GM21515 (cell line): ENCODE measurements around the gene CCDC71L.
A peak's percentile ranks its signal among the peaks of the same experiment; 100 is the strongest.
"Not testable (repeated sequence)": the region's sequence is repeated elsewhere in the genome, so short reads cannot be mapped to it uniquely, and the experiment has no call there.

Experiments
- ATAC-seq: cut with Tn5 transposase; IDR thresholded peaks from one replicate; pipeline ENCODE4 v1.9.1; 2021; ENCODE audit not compliant: unreplicated experiment

CCDC71L gene

DNA sequence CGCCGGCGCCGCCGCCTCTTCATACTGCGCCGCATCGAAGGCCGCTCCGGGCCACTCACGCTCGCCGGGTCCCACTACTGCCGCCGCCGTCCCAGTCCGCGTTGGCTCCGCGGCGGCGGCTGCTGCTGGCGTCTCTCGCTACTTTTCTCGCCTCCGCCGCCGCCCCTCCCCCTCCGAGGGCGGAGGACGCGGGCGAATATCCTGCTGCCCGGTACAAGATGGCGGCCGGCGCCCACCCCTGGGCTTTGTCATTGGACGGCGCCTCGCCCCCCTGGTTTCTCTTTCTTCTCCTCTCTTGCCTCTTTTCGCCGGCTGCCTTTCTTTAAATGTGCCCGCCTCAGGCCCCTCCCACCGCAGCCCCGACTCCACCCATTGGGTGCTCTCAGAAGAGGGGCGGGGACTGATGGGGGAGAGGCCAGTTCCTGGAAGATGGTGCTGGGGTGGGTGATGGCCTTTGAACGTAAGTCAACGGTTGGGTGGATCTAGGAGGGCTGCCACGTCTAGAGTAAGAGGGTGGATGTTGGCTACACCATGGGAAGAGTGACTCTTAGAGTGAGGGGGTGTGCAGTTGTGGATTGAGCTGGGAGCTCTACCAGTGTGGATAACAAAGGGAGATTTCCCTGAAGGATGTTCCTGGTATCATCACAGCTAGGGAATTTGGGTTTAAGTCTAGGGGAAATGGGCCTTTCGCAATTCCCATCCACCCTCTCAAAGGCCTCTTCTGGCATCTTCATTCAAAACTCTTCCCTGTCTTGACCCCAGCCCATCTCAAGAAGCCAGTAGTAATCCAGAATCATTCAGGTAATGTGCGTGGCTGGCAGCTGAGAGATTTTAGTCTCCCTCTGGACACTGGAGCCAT lies at the start of gene CCDC71L:
Gene CCDC71L (minus strand): TSS at position 297 of the 859 bp plus-strand sequence. CDS start 262 bp downstream, at position 35.
- ATAC-seq: peak; percentile 82

GRCh38 chr7:106709604-106710003 lies 48.6 kb upstream of the CCDC71L start:
- not testable (repeated sequence) for ATAC-seq

DNA sequence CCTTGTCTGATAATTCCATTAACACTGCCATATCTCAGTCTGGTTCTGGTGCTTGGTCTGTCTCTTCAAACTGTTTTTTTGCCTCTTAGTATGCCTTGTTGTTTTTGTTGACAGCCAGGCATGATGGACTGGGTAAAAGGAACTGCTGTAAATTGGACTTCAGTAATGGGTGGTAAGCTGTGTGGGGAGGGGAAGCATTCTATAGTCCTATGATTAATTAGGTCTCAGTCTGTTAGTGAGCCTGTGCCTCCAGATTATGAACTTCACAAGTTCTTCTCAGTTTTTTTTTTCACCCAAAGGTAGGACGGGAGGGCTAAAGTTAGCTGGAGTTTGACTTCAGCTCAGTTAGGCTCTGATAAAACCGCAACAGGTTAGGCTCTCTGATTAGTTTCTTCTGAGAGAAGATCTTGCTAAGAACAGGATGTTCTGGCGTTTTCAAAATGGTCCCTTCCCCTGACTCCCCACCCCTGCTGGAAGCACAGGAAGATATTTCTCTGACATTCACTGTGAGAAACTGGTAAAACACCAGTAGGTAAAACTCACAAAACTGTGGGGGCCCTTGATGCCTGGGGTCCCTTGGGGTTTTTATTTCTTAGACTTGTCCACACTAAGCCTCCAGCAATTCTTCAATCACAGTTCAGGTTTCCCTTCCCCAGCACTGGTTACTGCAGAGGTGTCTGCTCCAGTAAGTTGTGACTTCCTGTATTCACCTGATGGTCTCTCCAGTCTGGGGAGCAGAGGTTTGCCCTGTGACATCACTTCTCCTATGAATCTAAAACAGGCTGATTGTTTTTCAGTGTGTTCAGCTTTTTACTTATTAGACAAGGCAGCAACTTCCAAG lies 43.3 kb upstream of the CCDC71L start:
- no peak for ATAC-seq

DNA sequence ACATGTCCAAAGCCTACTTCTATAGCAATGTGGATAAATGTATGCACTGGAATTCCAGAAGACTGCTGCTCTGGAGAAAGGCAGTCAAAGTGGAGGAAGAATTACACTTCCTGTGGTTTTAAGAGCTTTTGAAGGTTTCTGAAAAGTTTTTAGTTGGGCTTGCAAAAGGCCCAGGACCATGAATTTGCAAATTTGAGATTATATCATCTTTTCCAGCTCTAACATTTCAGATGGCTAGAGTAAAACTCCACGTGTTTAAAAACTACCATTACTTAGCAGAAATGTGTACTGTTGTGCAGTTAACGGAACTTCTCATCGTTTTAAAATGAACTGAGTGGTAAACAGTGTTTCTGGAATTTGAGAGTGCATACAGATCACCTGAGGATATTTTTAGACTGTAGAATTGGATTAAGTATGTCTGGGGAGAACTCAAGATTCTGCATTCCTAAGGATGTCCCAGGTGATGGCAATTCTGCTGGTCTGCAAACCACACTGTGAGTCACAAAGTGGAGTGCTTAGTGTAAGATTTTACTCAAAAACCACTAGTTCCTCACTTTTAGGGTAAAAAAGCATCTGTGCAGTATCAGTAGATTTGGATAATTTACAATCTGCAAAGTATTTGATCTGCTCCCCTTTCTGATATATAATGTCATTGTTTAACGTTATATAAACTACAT lies 32.9 kb upstream of the CCDC71L start:
- no peak for ATAC-seq

GRCh38 chr7:106692450-106693051 lies 31.6 kb upstream of the CCDC71L start:
- no peak for ATAC-seq

GRCh38 chr7:106688161-106688560 lies 27.2 kb upstream of the CCDC71L start:
- not testable (repeated sequence) for ATAC-seq

- no peak for ATAC-seq
These were observed 23.0 kb upstream of the CCDC71L start for GRCh38 chr7:106683941-106684340.

DNA sequence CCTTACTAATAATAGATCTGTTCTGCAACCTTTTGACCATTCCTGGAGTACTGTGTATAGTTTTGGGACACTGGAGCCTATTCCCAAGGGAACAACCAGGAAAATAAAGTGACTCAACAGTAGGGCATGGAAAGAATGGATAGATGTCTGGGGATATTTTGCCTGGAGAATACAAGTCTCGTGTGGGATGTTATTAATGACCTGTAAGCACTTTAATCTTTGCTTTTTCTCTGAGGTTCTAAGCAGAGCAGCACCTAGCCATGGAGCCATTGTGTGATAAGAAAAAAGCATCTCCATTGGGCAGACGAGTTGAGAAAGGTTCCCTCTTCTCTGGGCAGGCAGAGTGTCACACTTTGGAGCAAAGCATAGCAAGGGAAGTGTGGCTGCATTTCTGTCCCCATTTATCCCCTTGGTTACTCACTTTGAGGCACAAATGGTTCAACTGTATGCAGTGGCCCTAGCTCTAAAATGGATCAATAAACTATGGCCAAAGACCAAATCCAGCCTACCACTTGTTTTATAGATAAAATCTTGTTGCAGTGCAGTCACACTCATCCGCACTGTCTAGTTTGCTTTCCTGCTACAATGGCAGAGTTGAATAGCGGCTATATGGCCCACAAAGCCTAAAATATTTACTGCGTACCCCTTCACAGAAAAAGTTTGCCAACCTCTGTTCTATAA lies 21.0 kb upstream of the CCDC71L start:
- ATAC-seq: no peak

GRCh38 chr7:106679153-106679931 lies 18.4 kb upstream of the CCDC71L start:
- ATAC-seq: no peak

DNA sequence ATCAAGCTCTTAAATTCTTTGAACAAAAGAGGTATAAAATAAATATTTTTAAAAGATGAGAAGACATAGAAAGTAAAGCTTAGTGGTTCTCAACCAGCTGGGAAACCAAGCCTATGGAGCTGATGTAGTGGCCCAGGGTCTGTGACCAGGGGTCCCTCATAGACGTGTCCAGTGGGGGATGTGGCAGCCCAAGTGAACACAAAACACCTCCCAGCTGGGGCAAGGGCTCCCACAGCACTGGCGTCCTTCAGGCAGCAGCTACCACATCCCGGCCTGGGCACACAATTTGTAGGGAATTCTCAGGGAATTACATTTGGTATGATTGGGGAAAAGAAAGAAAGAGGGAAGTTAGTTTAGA lies 17.8 kb upstream of the CCDC71L start:
- ATAC-seq: no peak

DNA sequence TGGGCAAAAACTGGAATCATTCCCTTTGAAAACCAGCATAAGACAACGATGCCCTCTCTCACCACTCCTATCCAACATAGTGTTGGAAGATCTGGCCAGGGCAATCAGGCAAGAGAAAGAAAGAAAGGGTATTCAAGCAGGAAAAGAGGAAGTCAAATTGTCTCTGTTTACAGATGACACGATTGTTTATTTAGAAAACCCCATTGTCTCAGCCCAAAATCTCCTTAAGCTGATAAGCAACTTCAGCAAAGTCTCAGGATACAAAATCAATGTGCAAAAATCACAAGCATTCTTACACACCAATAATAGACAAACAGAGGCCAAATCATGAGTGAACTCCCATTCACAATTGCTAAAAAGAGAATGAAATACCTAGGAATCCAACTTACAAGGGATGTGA lies 15.5 kb upstream of the CCDC71L start:
- ATAC-seq: not testable (repeated sequence)

DNA sequence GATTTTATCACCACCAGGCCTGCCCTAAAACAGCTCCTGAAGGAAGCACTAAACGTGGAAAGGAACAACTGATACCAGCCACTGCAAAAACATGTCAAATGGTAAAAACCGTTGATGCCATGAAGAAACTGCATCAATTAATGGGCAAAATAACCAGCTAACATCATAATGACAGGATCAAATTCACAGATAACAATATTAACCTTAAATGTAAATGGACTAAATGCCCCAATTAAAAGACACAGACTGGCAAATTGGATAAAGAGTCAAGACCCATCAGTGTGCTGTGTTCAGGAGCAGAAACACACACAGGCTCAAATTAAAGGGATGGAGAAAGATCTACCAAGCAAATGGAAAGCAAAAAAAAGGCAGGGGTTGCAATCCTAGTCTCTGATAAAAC lies 12.7 kb upstream of the CCDC71L start:
- not testable (repeated sequence) for ATAC-seq

GRCh38 chr7:106671930-106672329 lies 11.0 kb upstream of the CCDC71L start:
- ATAC-seq: not testable (repeated sequence)

- ATAC-seq: no peak
These were observed 10.2 kb upstream of the CCDC71L start for GRCh38 chr7:106671160-106671559.

DNA sequence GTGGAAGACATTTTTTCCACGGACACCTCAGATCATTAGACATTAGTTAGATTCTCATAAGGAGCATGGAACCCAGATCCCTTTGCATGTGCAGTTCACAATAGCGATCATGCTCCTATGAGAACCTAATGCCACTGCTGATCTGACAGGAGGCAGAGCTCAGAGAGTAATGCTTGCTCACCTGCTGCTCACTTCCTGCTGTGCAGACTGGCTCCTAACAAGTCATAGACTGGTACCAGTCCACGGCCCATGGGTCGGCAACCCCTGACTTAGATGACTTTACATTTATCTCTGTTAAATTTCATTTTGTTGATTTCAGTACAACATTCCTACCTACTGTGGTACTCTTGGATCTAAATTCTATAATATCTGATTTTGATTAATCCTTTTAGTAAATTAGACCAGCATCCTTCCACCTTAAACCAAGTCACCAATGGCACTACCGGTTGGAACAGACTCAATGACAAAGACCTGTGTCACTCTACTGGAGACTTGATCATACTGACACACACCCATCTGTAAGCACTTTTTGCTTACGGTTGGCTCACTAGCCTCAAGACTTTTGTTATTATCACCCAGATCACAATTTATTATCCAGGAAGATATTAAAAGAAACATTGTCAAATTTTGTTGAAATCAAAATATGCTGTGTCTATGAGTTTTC lies 8.0 kb upstream of the CCDC71L start:
- no peak for ATAC-seq

GRCh38 chr7:106666353-106666752 lies 5.4 kb upstream of the CCDC71L start:
- ATAC-seq: no peak

GRCh38 chr7:106664343-106664742 lies 3.4 kb upstream of the CCDC71L start:
- ATAC-seq: no peak

DNA sequence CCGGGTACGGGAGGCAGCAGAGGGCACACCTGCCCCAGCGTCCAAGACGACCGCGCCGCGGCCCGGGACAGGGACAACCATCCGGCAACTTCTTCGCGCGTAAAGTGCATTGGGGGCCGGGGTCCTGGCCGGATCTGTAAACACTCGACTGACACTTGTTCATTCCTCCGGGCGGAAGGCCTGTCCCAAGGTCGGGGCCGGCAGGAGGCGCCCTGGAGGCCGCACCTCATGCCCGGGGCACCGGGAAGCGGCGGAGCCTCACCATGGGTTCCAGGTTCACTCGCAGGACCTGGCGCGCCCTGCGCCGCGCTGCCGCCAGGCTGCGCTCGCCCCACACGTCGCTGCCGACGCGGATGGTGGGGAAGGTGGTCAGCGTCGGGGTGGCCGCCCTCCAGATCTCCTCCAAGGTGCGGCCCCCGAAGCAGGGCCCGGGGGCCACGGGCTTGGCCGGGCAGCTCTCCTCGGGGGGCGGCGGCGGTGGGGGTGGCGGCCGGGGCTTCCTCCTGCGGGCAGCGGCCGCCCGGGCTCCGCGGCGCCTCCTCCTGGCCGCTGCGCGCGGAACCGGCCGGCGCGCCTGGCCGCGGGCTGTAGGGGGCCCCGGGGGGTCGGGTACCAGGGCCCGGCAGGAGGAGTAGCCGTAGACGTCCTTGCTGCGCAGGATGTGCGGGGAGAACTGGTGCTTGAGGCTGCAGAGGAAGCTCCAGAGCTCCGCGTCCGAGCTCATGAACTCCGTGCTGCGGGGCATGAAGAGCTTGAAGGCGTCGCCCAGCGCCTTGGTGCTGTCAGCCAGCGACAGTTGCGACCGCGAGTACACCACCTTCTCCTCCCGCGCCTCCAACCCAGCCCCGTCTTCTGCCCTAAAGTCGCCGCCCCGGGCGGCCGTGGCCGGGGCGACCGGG lies 746 bp downstream of the CCDC71L start:
- ATAC-seq: peak; percentile 67
